NT2/D1 (cell line): Measurements from ENCODE around the gene RBP3.

Experiments
- YY1 ChIP-seq: IDR thresholded peaks from 2 replicates; pipeline ENCODE4 v1.6.1; 2011; ENCODE audit not compliant: insufficient read length, insufficient read depth
- ZNF274 ChIP-seq: IDR thresholded peaks from 2 replicates; pipeline ENCODE4 v1.6.1; 2011; ENCODE audit warnings: mild to moderate bottlenecking, low read depth, low read length

- no peak for TF ChIP-seq YY1
- no peak for TF ChIP-seq ZNF274
These were observed 874 bp upstream of the RBP3 start for GRCh38 chr10:47347303-47347675.
